Subcutaneous abdominal adipose tissue (tissue), 5 donors: ENCODE results near the gene KCNJ10.
"Not testable (repeated sequence)": the region's sequence is repeated elsewhere in the genome, so short reads cannot be mapped to it uniquely, and the experiment has no call there.

Experiments
- H3K27ac ChIP-seq: one replicate; pipeline ENCODE4 v1.7.0; 2013; ENCODE audit warnings: low read depth, mild to moderate bottlenecking, inconsistent platforms, low read length, moderate library complexity
- H3K27me3 ChIP-seq, 5 donors: one replicate each; pipeline ENCODE4 v1.7.0; 2013; ENCODE audit warnings: low read length in 5 of 5, inconsistent platforms in 1 of 5; ENCODE audit not compliant: control insufficient read depth in 5 of 5, insufficient read depth in 4 of 5
- H3K36me3 ChIP-seq, 5 donors: one replicate each; pipeline ENCODE4 v1.7.0; 2013; ENCODE audit warnings: low read length in 5 of 5; ENCODE audit not compliant: control insufficient read depth in 5 of 5, insufficient read depth in 5 of 5
- H3K4me1 ChIP-seq, 5 donors: one replicate each; pipeline ENCODE4 v1.7.0; 2013; ENCODE audit warnings: low read length in 5 of 5, mild to moderate bottlenecking in 3 of 5, moderate library complexity in 1 of 5; ENCODE audit not compliant: control insufficient read depth in 5 of 5, insufficient read depth in 5 of 5
- H3K4me3 ChIP-seq, 5 donors: one replicate each; pipeline ENCODE4 v1.7.0; 2013; ENCODE audit warnings: low read length in 5 of 5, low read depth in 1 of 5
- H3K9ac ChIP-seq, 5 donors: one replicate each; pipeline ENCODE4 v1.7.0; 2013; ENCODE audit warnings: low read length in 5 of 5, mild to moderate bottlenecking in 4 of 5, moderate library complexity in 3 of 5
- H3K9me3 ChIP-seq, 5 donors: one replicate each; pipeline ENCODE4 v1.7.0; 2013; ENCODE audit warnings: low read length in 5 of 5; ENCODE audit not compliant: control insufficient read depth in 5 of 5
- donor health status: healthy.
- donor health status: healthy.
- donor health status: healthy.
- donor health status: healthy.
- donor health status: healthy.

Gene KCNJ10

GRCh38 chr1:160063176-160063575 lies 6.8 kb downstream of the KCNJ10 start:
- no peaks in the 10 kb centered on the region for H3K9me3 ChIP-seq
- no peak overlapping the region for H3K4me3 ChIP-seq
- peaks cover 0 to 11% (median 6%) of the 10 kb centered on the region in 5 donors for H3K27me3 ChIP-seq
- H3K9ac ChIP-seq = no peak overlapping the region
- no peaks in the 10 kb centered on the region for H3K4me1 ChIP-seq
- no peaks in the 10 kb centered on the region for H3K36me3 ChIP-seq
- no peak overlapping the region for H3K27ac ChIP-seq

GRCh38 chr1:160062230-160062532 lies 7.8 kb downstream of the KCNJ10 start:
- H3K9ac ChIP-seq = no peak overlapping the region
- no peak overlapping the region for H3K27ac ChIP-seq
- no peaks in the 10 kb centered on the region for H3K9me3 ChIP-seq
- peaks cover 0 to 11% (median 6%) of the 10 kb centered on the region in 5 donors for H3K27me3 ChIP-seq
- no peaks in the 10 kb centered on the region for H3K36me3 ChIP-seq
- H3K4me1 ChIP-seq = no peaks in the 10 kb centered on the region
- no peak overlapping the region for H3K4me3 ChIP-seq

- Histone ChIP-seq H3K9me3 (no peaks in the 10 kb centered on the region), H3K4me1 (no peaks in the 10 kb centered on the region), H3K36me3 (no peaks in the 10 kb centered on the region), H3K9ac (no peak overlapping the region), H3K4me3 (no peak overlapping the region), H3K27ac (no peak overlapping the region), H3K27me3 (peaks cover 0 to 11% (median 6%) of the 10 kb centered on the region in 5 donors)
Observed at GRCh38 chr1:160061369-160062229, 8.4 kb downstream of the KCNJ10 start.

GRCh38 chr1:160058087-160058486 lies 11.9 kb downstream of the KCNJ10 start:
- Histone ChIP-seq H3K4me3 (no peak overlapping the region), H3K36me3 (no peaks in the 10 kb centered on the region), H3K27me3 (peaks cover 7 to 14% (median 9%) of the 10 kb centered on the region in 5 donors), H3K9me3 (no peaks in the 10 kb centered on the region), H3K9ac (no peak overlapping the region), H3K4me1 (no peaks in the 10 kb centered on the region), H3K27ac (no peak overlapping the region)

- H3K4me3 ChIP-seq = no peak overlapping the region
- H3K4me1 ChIP-seq = no peaks in the 10 kb centered on the region
- no peaks in the 10 kb centered on the region for H3K36me3 ChIP-seq
- no peak overlapping the region for H3K27ac ChIP-seq
- no peak overlapping the region for H3K9ac ChIP-seq
- H3K27me3 ChIP-seq = peaks cover 4 to 15% (median 8%) of the 10 kb centered on the region in 5 donors
- H3K9me3 ChIP-seq = no peaks in the 10 kb centered on the region
Observed at GRCh38 chr1:160056648-160057169, 13.3 kb downstream of the KCNJ10 start.

- no peak overlapping the region for H3K4me3 ChIP-seq
Observed at GRCh38 chr1:160053548-160054365, 16.2 kb downstream of the KCNJ10 start.

GRCh38 chr1:160052936-160053335 lies 17.0 kb downstream of the KCNJ10 start:
- no peak overlapping the region for H3K9ac ChIP-seq
- H3K36me3 ChIP-seq = no peaks in the 10 kb centered on the region
- H3K4me3 ChIP-seq = no peak overlapping the region
- H3K27me3 ChIP-seq = peaks cover 4 to 8% (median 5%) of the 10 kb centered on the region in 5 donors
- H3K27ac ChIP-seq = no peak overlapping the region
- H3K9me3 ChIP-seq = no peaks in the 10 kb centered on the region
- H3K4me1 ChIP-seq = no peaks in the 10 kb centered on the region

More at GRCh38 chr1:160053548-160054365, 16.2 kb downstream of the KCNJ10 start:
- Histone ChIP-seq H3K27me3 (peaks cover 4 to 8% (median 5%) of the 10 kb centered on the region in 5 donors), H3K36me3 (no peaks in the 10 kb centered on the region), H3K4me1 (no peaks in the 10 kb centered on the region), H3K27ac (no peak overlapping the region), H3K9ac (no peak overlapping the region), H3K9me3 (no peaks in the 10 kb centered on the region)

GRCh38 chr1:160050619-160051018 lies 19.3 kb downstream of the KCNJ10 start:
- peaks cover 4 to 8% (median 5%) of the 10 kb centered on the region in 5 donors for H3K27me3 ChIP-seq
- H3K9me3 ChIP-seq = no peaks in the 10 kb centered on the region
- H3K27ac ChIP-seq = no peak overlapping the region
- no peak overlapping the region for H3K4me3 ChIP-seq
- H3K9ac ChIP-seq = no peak overlapping the region
- H3K4me1 ChIP-seq = peaks cover 0 to 10% (median 8%) of the 10 kb centered on the region in 5 donors
- no peaks in the 10 kb centered on the region for H3K36me3 ChIP-seq

GRCh38 chr1:160050182-160050581 lies 19.8 kb downstream of the KCNJ10 start:
- H3K27ac ChIP-seq, H3K9me3 ChIP-seq, H3K4me1 ChIP-seq, H3K27me3 ChIP-seq, H3K9ac ChIP-seq, H3K36me3 ChIP-seq, H3K4me3 ChIP-seq: not testable (repeated sequence)

- H3K9ac ChIP-seq = no peak overlapping the region
- H3K9me3 ChIP-seq = no peaks in the 10 kb centered on the region
- H3K4me1 ChIP-seq = peaks cover 0 to 10% (median 8%) of the 10 kb centered on the region in 5 donors
- no peak overlapping the region for H3K27ac ChIP-seq
- H3K36me3 ChIP-seq = no peaks in the 10 kb centered on the region
- H3K4me3 ChIP-seq = no peak overlapping the region
- H3K27me3 ChIP-seq = peaks cover 2 to 6% (median 4%) of the 10 kb centered on the region in 5 donors
Observed at GRCh38 chr1:160049101-160049500, 20.9 kb downstream of the KCNJ10 start.
